GM19463 (cell line): ENCODE measurements around the gene ENTPD7.
"Not testable (repeated sequence)": the region's sequence is repeated elsewhere in the genome, so short reads cannot be mapped to it uniquely, and the experiment has no call there.

Source experiments
- ATAC-seq: cut with Tn5 transposase; IDR thresholded peaks from one replicate; pipeline ENCODE4 v1.9.1; 2021; ENCODE audit warnings: mild to moderate bottlenecking, moderate library complexity; ENCODE audit not compliant: unreplicated experiment

ENTPD7 gene

DNA sequence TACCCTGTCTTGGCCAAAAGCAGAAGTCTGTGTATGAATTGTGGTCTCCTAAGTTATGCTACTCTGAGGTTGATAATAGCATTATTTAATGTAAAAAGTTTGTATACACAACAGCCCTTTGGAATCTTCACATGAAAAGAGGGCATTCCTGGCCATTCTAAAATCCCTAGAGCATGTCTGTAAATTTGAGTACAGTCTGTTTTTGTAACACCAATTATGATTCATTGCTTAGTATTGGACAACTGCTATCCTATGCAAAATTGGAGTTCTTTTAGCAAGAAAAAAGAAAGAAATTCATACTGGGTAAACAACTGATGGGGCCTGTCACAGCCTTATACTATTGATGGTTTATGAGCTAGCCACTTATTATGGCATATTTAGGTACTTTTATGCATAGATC lies 82.9 kb downstream of the ENTPD7 start:
- ATAC-seq = no peak

DNA sequence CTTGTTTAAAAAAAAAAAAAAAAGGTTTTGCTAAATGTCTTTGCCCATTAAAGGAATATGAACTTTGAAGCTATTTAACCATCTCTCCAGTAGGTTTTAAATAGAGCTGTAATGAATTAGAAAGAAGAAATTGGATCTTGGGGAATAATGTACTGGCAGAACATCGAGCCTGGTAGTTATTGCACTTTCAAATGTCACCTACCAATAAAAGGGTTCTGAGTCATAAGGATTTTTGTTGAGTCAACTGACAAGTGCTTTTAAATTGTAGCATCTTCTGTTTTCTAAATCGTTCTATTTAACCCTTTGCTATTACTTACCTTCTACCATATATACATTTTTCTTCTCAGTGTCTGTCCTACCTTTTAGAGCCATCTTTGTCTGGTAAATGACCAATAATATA lies 83.4 kb downstream of the ENTPD7 start:
- ATAC-seq = no peak

DNA sequence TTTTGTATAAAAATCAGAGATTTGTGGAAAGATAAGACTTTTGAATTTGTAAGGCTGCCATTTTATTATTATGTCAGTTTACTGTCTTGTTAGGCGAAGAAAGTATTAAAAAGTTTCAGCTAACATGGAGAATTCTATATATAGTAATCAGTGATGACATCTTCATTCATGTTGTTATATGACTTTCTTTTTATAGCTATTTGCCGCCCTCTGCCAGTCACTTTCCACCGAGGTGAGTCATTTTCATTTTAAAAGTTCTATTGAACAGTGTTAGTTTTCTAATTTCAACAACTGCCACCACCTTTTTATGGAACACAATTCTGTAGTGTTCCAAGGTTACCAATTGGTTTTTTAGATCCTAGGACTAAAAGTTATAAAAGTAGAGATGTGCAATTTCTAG lies 84.5 kb downstream of the ENTPD7 start:
- ATAC-seq = no peak

DNA sequence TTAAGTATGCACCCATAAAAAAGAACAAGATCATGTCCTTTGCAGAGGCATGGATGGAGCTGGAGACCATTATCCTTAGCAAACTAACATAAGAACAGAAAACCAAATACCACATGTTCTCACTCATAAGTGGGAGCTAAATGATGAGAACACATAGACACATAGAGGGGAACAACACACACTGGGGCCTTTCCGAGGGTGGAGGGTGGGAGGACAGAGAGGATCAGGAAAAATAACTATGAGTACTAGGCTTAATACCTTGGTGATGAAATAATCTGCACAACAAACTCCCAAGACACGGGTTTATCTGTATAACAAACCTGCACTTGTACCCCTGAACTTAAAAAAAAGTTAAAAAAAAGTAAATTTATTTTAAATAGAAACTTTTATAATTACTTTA lies 86.9 kb downstream of the ENTPD7 start:
- not testable (repeated sequence) for ATAC-seq

DNA sequence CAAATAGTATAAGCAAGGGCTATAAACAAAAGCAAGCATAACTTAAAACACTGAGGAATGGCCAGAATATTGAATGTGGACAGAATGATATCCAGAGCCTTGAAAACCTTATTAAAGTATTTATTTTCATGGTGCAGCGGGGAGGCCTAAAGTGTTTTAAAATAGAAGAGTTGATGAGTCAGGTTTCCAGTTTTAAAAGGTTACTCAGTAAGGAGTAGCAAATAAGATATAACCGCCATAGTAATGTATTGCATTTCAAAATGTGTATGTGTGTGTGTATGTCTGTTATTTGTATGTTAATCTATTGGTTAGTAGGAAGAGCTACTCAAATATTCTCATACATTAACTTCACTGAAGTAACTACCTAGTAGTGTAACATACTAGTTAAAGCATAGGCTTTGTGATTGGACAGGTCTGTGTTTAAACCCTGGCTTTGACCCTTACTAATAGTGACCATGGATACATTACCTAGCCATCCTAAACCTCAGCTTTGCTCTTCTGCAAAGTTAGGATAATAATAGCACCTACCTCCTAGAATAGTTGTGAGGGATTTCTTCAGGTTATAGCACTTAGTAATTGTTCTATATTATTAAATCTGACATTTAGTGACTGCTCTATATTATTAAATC lies 89.6 kb downstream of the ENTPD7 start:
- ATAC-seq = no peak

DNA sequence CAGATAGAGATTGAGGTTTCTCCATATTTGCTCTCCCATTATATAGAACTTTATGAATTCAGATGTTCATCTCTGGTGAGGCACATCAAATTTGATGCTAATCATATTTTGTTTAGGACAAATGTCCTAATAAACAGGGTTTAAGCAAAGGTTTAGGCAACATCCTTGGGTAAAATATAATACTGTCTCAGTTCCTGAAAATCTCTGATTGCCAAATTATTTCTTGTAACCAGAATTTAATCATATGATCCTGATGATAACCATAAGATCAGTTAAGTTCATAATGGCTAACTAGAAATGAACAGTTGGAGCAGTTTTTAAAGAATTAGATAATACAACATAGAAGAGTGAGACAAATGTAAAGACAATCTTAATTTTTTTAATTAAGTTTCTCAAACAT lies 91.3 kb downstream of the ENTPD7 start:
- ATAC-seq = no peak

DNA sequence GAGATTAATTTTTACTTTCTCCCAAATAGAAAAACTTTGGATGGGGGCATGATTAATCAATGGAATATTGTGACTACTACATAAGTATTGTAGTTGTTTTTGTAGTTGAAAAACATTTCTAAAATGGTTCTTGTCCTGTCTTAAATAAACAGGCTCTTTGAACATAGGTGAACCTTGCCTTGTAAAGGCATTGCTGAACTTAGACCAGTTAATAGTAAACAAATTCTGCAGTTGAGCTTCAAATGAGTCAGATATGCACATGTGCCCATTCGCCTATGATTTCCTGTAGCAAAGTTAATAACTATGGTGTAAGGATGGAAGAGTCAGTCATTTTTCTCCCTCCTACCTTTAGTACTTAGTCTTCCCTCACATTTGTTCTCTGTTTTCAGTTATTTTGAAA lies 95.4 kb downstream of the ENTPD7 start:
- no peak for ATAC-seq
